IPS-11a (cell line): Measurements from ENCODE around the gene SLC25A41.

Experiments
- H3K4me3 ChIP-seq: one replicate; pipeline ENCODE4 v1.5.1; 2013; ENCODE audit warnings: low read depth, low read length, control low read depth

SLC25A41 gene

GRCh38 chr19:6460099-6460884 is 26.7 kb upstream of the SLC25A41 start:
- H3K4me3 ChIP-seq = peak overlapping the region; percentile 72

GRCh38 chr19:6459262-6460098 is 25.9 kb upstream of the SLC25A41 start, which contains the start of gene SLC25A23:
Gene SLC25A23, minus strand, starts transcription at chr19:6459792. Its CDS starts 164 bp downstream, at chr19:6459628.
- peak within 1 kb of the TSS; percentile 72 for H3K4me3 ChIP-seq

- peak overlapping the region; percentile 72 for H3K4me3 ChIP-seq
Measured at GRCh38 chr19:6458695-6459261, 25.2 kb upstream of the SLC25A41 start.

GRCh38 chr19:6457958-6458694 is 24.6 kb upstream of the SLC25A41 start:
- H3K4me3 ChIP-seq = no peak overlapping the region

- no peak overlapping the region for H3K4me3 ChIP-seq
Measured at GRCh38 chr19:6455924-6456323, 22.4 kb upstream of the SLC25A41 start.

- no peak overlapping the region for H3K4me3 ChIP-seq
Measured at GRCh38 chr19:6453951-6454565, 20.5 kb upstream of the SLC25A41 start.

GRCh38 chr19:6452899-6453298 is 19.3 kb upstream of the SLC25A41 start:
- H3K4me3 ChIP-seq = no peak overlapping the region

GRCh38 chr19:6452223-6452614 is 18.7 kb upstream of the SLC25A41 start:
- no peak overlapping the region for H3K4me3 ChIP-seq

GRCh38 chr19:6451583-6452222 is 18.1 kb upstream of the SLC25A41 start:
- H3K4me3 ChIP-seq = no peak overlapping the region

- no peak overlapping the region for H3K4me3 ChIP-seq
Measured at GRCh38 chr19:6450166-6450565, 16.6 kb upstream of the SLC25A41 start.

GRCh38 chr19:6448045-6448444 is 14.5 kb upstream of the SLC25A41 start:
- H3K4me3 ChIP-seq = no peak overlapping the region

- H3K4me3 ChIP-seq = no peak overlapping the region
Measured at GRCh38 chr19:6446452-6446851, 12.9 kb upstream of the SLC25A41 start.

- H3K4me3 ChIP-seq = no peak overlapping the region
Measured at GRCh38 chr19:6443986-6444385, 10.4 kb upstream of the SLC25A41 start.

- no peak overlapping the region for H3K4me3 ChIP-seq
Measured at GRCh38 chr19:6442087-6442688, 8.6 kb upstream of the SLC25A41 start.

GRCh38 chr19:6440905-6441304 is 7.3 kb upstream of the SLC25A41 start:
- no peak overlapping the region for H3K4me3 ChIP-seq

GRCh38 chr19:6439743-6440142 is 6.2 kb upstream of the SLC25A41 start:
- H3K4me3 ChIP-seq = no peak overlapping the region

- no peak overlapping the region for H3K4me3 ChIP-seq
Measured at GRCh38 chr19:6433165-6433564, 398 bp downstream of the SLC25A41 start.

GRCh38 chr19:6431891-6432290 is 1.7 kb downstream of the SLC25A41 start:
- no peak overlapping the region for H3K4me3 ChIP-seq

GRCh38 chr19:6429419-6430221 is 3.9 kb downstream of the SLC25A41 start:
- H3K4me3 ChIP-seq = no peak overlapping the region
